GM21423 (cell line): ENCODE data around the gene XRCC5.
"Not testable (repeated sequence)": the region's sequence is repeated elsewhere in the genome, so short reads cannot be mapped to it uniquely, and the experiment has no call there.

Experiments used
- ATAC-seq: cut with Tn5 transposase; IDR thresholded peaks from one replicate; pipeline ENCODE4 v1.9.1; 2021; ENCODE audit warnings: mild to moderate bottlenecking, moderate library complexity; ENCODE audit not compliant: unreplicated experiment

XRCC5 gene

DNA sequence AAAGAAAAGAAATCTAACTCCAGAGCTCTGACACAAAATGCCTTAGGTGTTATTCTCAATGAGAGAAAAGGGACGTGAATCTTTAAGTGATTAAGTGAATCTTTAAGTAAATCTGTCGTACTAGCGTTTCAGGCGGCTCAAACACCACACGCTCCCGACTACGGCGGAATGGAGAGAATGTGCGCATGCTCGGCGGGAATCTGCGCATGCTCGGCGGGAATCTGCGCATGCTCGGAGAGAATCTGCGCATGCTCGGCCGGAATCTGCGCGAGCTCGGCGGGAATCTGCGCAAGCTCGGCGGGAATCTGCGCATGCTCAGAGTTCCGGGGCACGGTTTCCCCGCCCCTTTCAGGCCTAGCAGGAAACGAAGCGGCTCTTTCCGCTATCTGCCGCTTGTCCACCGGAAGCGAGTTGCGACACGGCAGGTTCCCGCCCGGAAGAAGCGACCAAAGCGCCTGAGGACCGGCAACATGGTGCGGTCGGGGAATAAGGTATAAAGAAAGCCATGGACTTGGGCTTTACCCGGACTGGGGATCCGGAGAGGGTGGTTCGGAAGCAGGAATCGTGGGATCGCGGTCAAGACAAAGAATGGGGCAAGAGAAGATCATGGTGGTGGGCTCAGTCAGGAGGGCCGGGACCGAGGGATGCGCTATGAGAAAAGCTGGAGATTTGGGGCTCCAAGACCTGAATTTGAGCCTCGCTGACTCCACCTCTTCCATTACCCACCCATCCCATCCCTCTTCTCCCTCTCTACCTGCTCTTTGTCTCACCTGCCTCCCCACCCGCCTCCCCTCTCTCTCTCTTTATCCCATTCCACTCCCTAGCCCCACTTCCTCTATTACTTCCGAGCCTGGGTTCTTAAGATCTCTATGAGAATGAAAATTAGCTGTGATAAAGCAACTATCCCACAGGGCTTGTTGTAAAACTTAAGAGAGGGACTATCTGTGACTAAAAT is at the start of gene XRCC5:
Gene XRCC5 (plus strand): TSS at position 382 of the 955 bp plus-strand sequence. CDS start 89 bp downstream, at position 471.
- peak; percentile 63 for ATAC-seq

- ATAC-seq = no peak
Observed at GRCh38 chr2:216064014-216064630, 45.0 kb upstream of the XRCC5 start.

DNA sequence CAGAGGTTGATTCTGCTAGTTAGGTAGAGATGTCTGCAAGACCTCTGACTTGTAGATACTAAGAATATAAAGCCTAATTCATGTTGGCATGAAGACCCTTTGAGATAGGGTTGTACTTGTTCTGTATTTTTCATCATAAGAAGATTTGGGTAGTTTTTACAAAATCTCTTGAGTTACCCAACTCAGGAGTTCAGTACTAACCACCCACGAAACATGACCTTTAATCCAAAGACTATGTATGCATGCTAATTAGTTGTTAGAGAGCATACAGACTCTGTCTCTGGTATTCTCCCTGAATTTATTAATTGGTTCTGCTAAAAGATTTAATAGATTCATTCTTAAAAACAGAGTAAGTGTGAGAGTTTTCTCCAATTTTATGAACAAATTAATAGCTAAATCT is 44.5 kb upstream of the XRCC5 start:
- no peak for ATAC-seq

- ATAC-seq = no peak
Observed at GRCh38 chr2:216066230-216066629, 42.9 kb upstream of the XRCC5 start.

DNA sequence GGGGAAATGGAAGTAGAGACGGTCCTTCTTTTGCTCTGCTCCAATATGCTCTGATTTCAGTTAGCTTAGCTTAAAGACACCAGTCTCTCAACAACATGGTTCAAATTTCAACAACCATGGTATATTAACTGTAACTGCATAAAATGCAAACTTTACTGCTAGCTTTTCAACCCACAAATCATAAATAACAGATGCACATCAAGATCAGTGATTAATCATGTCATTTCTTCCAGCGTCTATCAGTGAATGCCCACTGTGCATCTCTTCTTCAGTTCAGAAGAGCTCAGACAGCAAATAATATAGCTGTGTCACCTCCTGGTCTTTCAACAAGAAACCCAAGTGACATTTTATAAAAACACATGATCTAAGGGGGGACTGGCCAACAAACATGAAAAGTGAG is 40.1 kb upstream of the XRCC5 start:
- ATAC-seq = no peak

GRCh38 chr2:216070195-216070594 is 39.0 kb upstream of the XRCC5 start:
- ATAC-seq = no peak

DNA sequence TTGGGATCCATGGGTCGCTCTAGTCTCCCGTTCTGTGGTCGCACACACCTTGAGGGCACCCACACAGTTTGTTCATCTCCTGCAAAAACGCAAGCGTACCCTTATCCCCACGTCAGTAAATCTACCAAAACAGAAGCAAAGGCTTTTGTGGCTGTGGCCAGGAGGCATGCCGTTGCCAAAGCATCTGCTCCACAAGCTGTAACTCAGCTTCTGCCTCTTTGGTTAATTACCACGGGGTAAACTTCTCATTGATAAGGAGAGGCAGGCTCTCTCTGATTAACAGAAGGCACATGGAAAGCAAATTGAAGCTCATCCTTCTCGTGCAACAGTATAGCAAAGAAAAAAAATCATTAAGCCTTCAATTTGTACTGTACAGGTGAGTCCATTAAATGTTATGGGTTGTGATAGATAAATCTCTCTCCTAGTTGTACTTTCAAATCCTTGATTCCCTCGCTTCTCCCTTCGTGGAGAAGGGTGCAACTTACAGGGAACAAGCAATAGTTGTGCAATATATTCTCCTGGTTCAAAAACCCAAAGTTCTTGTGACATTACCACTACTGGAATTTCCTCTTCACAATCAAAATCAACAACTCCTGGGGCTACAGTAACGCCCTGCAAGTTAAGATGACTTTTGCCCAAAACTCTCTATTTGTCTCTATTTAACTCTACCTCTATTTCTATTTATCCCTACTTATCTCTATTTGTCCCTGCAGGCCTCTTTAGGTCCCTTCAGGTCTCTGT is 37.9 kb upstream of the XRCC5 start:
- ATAC-seq = no peak

GRCh38 chr2:216072473-216072872 is 36.7 kb upstream of the XRCC5 start:
- no peak for ATAC-seq

- no peak for ATAC-seq
Observed at GRCh38 chr2:216073773-216074172, 35.4 kb upstream of the XRCC5 start.

DNA sequence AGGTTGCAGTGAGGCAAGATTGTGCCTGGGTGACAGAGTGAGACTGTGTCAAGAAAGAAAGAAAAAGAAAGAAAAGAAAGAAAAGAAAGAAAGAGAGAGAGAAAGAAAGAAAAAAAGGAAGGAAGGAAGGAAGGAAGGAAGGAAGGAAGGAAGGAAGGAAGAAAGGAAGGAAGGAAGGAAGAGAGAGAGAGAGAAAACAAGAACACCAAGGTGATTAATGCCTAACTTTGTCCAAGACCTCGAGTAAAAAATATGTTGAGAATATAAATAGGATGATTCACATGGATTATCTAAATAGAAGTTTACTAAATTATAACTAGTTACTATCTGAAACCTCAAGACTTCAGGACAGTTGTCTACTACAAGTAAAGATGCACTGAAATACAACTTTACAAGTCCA is 34.8 kb upstream of the XRCC5 start:
- no peak for ATAC-seq

DNA sequence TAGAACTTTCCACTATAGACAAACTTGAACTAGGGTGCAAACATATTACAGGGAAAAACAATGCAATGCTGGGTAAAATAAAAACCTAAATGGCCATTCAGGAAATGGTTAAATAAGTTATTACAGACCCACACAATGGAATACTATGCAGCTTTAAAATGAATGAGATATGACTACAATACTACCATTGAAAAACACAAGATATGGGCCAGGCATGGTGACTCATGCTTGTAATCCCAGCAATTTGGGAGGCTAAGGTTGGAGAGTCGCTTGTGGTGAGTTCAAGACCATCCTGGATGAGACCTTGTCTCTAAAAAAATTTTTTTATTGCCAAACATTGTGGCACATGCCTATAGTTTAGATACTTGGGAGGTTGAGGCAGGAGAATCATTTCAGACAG is 34.4 kb upstream of the XRCC5 start:
- no peak for ATAC-seq

DNA sequence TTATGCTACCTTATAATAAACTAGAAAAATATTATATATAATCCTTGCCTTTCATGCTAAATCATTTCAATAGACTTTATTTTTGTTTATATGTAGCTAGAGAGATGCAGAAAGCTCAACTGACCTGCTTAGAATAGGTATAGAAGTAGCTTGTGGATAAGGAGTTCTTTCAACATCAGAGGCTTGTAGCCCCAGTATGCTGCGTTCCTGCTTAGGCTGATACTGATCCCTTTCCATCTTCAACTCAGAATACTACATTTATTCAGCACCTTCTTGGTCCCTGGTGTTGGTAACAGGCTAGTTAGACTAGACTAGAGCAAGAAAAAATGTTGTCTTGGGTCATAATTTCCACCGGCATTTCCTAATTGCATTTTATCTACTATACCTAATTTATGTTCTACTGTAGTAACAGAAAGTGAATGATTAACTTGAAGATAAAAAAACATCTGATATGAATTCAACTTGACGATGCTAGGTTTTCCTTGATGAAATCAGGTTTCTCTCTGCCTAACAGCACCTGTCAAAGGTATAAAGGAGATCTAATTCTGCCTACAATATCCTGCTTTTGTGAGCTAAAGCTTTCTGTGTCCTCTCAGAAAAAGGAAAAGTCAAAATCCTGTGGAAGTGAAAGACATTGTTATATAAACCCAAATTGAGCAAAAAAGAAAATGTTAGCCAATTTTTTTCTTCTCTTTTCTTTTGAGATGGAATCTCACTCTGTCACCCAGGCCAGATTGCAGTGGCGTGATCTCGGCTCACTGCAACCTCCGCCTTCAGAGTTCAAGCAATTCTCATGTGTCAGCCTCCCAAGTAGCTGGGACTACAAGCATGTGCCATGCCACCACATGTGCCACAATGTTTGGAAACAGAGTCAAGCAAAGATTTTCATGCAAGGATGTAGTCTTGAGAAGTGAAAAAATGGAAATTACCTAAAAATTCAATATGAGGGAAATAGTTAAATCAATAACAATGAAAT is 33.4 kb upstream of the XRCC5 start:
- ATAC-seq = no peak

GRCh38 chr2:216078776-216079175 is 30.4 kb upstream of the XRCC5 start:
- no peak for ATAC-seq

DNA sequence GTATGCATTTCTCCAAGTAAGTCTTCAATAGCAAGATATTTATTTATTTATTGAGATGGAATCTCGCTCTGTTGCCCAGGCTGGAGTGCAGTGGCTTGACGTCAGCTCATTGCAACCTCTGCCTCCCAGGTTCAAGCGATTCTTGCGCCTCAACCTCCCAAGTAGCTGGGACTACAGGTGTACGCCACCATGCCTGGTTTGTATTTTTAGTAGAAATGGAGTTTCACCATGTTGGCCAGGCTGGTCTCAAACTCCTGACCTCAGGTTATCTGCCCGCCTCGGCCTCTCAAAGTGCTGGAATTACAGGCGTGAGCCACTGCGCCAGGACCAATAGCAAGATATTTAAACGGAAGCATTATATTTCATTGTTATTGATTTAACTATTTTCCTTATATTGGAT is 29.1 kb upstream of the XRCC5 start:
- ATAC-seq = not testable (repeated sequence)

DNA sequence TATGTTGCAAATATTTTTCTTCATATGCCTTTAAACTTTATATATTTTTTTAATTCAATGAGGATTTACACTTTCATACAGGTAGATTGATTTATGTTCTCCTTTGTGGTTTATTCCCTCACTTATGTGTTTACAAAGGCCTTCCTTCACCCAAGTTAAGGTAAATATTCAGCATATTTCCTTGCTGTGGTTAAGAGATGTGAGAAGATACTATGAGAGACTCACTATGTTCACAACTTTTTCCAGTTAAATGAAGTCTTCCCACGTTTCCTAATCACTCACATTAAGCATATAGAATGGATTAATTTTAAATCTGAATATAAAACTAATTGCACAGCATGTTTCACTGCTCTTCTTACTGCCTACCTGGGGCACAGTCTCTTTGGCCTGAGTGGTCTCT is 28.1 kb upstream of the XRCC5 start:
- ATAC-seq = no peak

GRCh38 chr2:216081487-216082116 is 27.5 kb upstream of the XRCC5 start, which contains the start of the genes PECR and TMEM169:
Gene PECR (minus strand): TSS chr2:216081809. CDS start chr2:216081741, 68 bp downstream.
Gene TMEM169 (plus strand): TSS chr2:216081919. CDS start chr2:216095964, 14,045 bp downstream.
- peak; percentile 90 for ATAC-seq

DNA sequence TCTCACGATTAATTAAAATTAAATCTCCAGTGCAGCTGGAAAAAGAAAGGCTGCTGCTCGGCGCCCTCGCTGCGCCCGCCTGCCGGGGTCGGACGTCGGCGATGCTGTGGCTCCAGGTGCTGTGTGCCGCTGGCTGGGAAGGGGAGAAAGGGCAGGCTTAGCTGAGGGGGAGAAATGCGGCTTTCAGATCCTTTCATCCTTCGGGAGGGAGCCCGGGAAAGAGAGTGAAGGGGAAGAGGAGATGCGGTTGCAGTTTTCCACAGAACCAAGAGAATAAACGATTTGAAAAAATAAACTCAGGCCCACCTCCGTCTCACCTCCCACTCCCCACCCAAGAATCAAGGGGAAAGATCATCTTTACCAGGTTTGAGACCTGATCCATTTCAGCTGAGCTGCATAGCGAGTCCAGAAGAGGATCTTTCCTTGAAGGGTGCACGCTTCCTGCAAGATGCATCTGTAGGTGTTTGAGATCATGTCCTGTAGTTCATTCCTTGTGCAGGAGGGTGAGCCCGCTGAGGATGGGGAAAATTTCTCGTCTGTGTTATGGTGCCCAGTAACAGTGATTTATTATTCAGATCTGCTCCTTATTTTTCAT is 26.9 kb upstream of the XRCC5 start:
- ATAC-seq = peak; percentile 9

DNA sequence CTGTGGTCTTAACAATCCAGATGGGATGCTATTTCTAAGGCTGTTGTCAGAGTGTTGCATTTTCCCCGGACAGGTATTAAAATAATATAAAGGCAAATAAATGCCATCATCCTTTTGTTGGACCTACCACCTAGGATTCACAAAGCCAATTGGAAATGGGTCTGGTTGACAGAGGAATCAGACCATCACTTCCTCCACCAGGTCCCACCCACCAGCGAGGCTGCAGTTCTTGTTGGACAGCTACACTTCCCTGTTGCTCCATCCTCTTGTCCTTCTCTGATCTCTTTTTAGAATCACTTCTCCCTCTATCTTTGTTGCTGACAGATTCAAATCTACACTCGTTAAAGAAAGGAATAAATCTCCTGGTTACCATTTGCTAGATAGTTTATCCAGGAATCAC is 26.3 kb upstream of the XRCC5 start:
- no peak for ATAC-seq
